PC-3 (cell line): ENCODE data around the gene SPPL2B. TPM values are rescaled to one million over a fixed set of nuclear protein-coding genes. Genes with fewer than 3 reads are reported as not detected.

Source experiments
- ATAC-seq: fragments of 200-7000 bp; cut with Tn5 transposase; 2 replicates; pipeline ENCODE4 v1.9.1; 2020; ENCODE audit warnings: mild to moderate bottlenecking, moderate library complexity
- BruUV-seq: library from RNA; stranded (reverse); fragments of 400-500 nt; replicated peaks from 2 replicates; lab custom pipeline; 2021; lab: Mats Ljungman, UMichigan
- CTCF ChIA-PET: fragments of 300-600 bp; sonication (Branson Sonifier 250); formaldehyde crosslinking; loops from one replicate; lab custom pipeline; 2022; ENCODE audit warnings: antibody characterized with exemption; lab: Charles Lee
- POLR2A ChIA-PET: fragments of 300-600 bp; sonication (Branson Sonifier 250); formaldehyde crosslinking; loops from one replicate; lab custom pipeline; 2022; ENCODE audit warnings: antibody characterized with exemption; ENCODE audit not compliant: unreplicated experiment; lab: Charles Lee
- DNase-seq: peaks from one replicate; pipeline ENCODE4 v3.0.0-alpha.2; 2015
- H2AFZ ChIP-seq: fragments of 300-600 bp; sonication (generic); 2 replicates; pipeline ENCODE4 v1.6.0; 2016; ENCODE audit warnings: antibody characterized with exemption, low read length
- H3F3A ChIP-seq: fragments of 300-600 bp; sonication (generic); one replicate; pipeline ENCODE4 v1.6.0; 2017; ENCODE audit warnings: antibody characterized with exemption, low read length, control low read depth, mild to moderate bottlenecking; ENCODE audit not compliant: unreplicated experiment
- H3K27ac ChIP-seq: fragments of 300-600 bp; sonication (generic); 2 replicates; pipeline ENCODE4 v1.5.1; 2016; ENCODE audit warnings: mild to moderate bottlenecking, low read length
- H3K27me3 ChIP-seq: fragments of 300-600 bp; sonication (generic); 2 replicates; pipeline ENCODE4 v1.6.1; 2016; ENCODE audit warnings: low read length, mixed read lengths
- H3K36me3 ChIP-seq: fragments of 300-600 bp; sonication (generic); 2 replicates; pipeline ENCODE4 v1.6.1; 2016; ENCODE audit warnings: low read depth, mixed run types, low read length, mixed read lengths
- H3K4me1 ChIP-seq: fragments of 300-600 bp; sonication (generic); 2 replicates; pipeline ENCODE4 v1.5.1; 2016; ENCODE audit warnings: low read length; ENCODE audit not compliant: insufficient read depth
- H3K4me2 ChIP-seq: fragments of 300-600 bp; sonication (generic); 2 replicates; pipeline ENCODE4 v1.6.0; 2016; ENCODE audit warnings: low read length
- H3K4me3 ChIP-seq: fragments of 300-600 bp; sonication (generic); 2 replicates; pipeline ENCODE4 v1.5.1; 2016; ENCODE audit warnings: mild to moderate bottlenecking, low read length, mixed read lengths
- H3K79me2 ChIP-seq: fragments of 300-600 bp; sonication (generic); 2 replicates; pipeline ENCODE4 v1.6.1; 2017; ENCODE audit warnings: low read length, mixed read lengths
- H3K9ac ChIP-seq: fragments of 300-600 bp; sonication (generic); 2 replicates; pipeline ENCODE4 v1.6.0; 2016; ENCODE audit warnings: mild to moderate bottlenecking, low read length
- H3K9me2 ChIP-seq: fragments of 300-600 bp; sonication (generic); replicated peaks from 2 replicates; pipeline ENCODE4 v1.6.1; 2016; ENCODE audit warnings: mixed run types, low read length, mixed read lengths
- H3K9me3 ChIP-seq: fragments of 300-600 bp; sonication (generic); 2 replicates; pipeline ENCODE4 v1.6.1; 2016; ENCODE audit warnings: low read length, mixed read lengths
- H4K20me1 ChIP-seq: fragments of 300-600 bp; sonication (generic); 2 replicates; pipeline ENCODE4 v1.6.1; 2016; ENCODE audit warnings: low read length, mixed read lengths
- EZH2 ChIP-seq: fragments of 300-600 bp; sonication (generic); IDR thresholded peaks from one replicate; pipeline ENCODE4 v1.6.1; 2017; ENCODE audit warnings: antibody characterized with exemption, mild to moderate bottlenecking, low read length; ENCODE audit not compliant: unreplicated experiment
- EZH2phosphoT487 ChIP-seq: fragments of 300-600 bp; sonication (generic); IDR thresholded peaks from 2 replicates; pipeline ENCODE4 v1.6.1; 2018; ENCODE audit warnings: mild to moderate bottlenecking, antibody characterized with exemption, low read length, borderline replicate concordance
- intact Hi-C: fragments of 100-400 bp; cut with micrococcal nuclease; formaldehyde crosslinking; loops from 2 replicates; pipeline ENCODE4 v1.9.0; 2023
- total RNA-seq: library from RNA; depleted of rRNA; stranded (reverse); fragments of >200 nt; gene quantifications from 2 replicates; pipeline ENCODE4 v1.2.3, GENCODE V29; 2014
- TF ChIP-seq, protein P1 (sequence below): fragments of 300-600 bp; sonication (generic); conservative IDR thresholded peaks from 2 replicates; pipeline ENCODE4 v1.5.1; 2017; ENCODE audit warnings: antibody characterized with exemption, low read depth, mild to moderate bottlenecking, low read length

Gene SPPL2B
- total RNA-seq, 1 experiment from 2014 or later, result 28.6 TPM

GRCh38 chr19:2382530-2383222, 54.2 kb downstream of the SPPL2B start:
- no peak overlapping the region for H2AFZ ChIP-seq
- H3K4me3 ChIP-seq, result no peak overlapping the region
- no peaks in the 10 kb centered on the region for H3K27me3 ChIP-seq
- no TSS peak for BruUV-seq
- POLR2A ChIA-PET, result no interaction called here
- H3K27ac ChIP-seq, result no peak overlapping the region
- no peak overlapping the region for H3K9ac ChIP-seq
- ATAC-seq (no peak), DNase-seq (no peak)
- intact Hi-C loops, result no loop called here
- H4K20me1 ChIP-seq, result no peaks in the 10 kb centered on the region
- CTCF ChIA-PET, result no interaction called here
- H3K9me2 ChIP-seq, result no peaks in the 10 kb centered on the region
- TF ChIP-seq, protein P1, sequence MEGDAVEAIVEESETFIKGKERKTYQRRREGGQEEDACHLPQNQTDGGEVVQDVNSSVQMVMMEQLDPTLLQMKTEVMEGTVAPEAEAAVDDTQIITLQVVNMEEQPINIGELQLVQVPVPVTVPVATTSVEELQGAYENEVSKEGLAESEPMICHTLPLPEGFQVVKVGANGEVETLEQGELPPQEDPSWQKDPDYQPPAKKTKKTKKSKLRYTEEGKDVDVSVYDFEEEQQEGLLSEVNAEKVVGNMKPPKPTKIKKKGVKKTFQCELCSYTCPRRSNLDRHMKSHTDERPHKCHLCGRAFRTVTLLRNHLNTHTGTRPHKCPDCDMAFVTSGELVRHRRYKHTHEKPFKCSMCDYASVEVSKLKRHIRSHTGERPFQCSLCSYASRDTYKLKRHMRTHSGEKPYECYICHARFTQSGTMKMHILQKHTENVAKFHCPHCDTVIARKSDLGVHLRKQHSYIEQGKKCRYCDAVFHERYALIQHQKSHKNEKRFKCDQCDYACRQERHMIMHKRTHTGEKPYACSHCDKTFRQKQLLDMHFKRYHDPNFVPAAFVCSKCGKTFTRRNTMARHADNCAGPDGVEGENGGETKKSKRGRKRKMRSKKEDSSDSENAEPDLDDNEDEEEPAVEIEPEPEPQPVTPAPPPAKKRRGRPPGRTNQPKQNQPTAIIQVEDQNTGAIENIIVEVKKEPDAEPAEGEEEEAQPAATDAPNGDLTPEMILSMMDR, result no peak
- no peak for TF ChIP-seq EZH2
- H3K79me2 ChIP-seq, result no peaks in the 10 kb centered on the region
- no peaks in the 10 kb centered on the region for H3K9me3 ChIP-seq
- H3K4me2 ChIP-seq, result no peak overlapping the region
- H3K4me1 ChIP-seq, result 0 out of 2 replicates have a peak, but pooled peaks cover 3% of the 10 kb centered on the region
- H3F3A ChIP-seq, result no peaks in the 10 kb centered on the region
- H3K36me3 ChIP-seq, result no peaks in the 10 kb centered on the region

DNA sequence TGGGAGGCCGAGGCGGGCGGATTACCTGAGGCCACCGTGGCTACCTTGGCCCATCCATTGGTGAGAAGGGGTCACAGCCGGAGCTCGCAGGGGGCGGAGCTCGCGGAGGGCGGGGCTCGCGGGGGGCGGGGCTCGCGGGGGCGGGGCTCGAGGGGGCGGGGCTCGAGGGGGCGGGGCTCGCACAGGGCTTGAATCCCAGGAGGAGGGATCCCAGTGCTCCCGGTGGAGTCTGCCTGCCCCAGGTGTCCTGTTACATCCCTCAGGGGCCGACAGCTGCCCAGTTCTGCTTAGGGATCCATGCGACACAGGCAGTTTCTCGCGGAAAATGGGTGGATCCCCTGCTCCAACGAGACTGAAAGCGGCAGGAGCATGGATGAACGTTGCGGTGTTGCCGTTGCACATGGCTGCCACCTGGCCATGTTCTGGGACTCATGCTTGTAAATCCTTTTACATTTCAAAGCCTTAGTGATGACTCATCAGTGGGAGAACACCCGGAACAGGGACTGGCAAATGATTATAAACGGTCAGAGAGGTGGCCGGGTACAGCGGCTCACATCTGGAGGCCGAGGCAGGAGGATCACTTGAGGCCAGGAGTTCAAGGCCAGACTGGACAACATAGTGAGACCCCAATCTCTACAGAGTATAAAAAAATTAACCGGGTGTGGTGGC, 56.7 kb downstream of the SPPL2B start:
- intact Hi-C loops, result no loop called here
- H3K27ac ChIP-seq, result peak overlapping the region; percentile 87
- no TSS peak for BruUV-seq
- DNase-seq (peak; percentile 83), ATAC-seq (peak; percentile 89)
- no peaks in the 10 kb centered on the region for H4K20me1 ChIP-seq
- CTCF ChIA-PET, result interaction anchor here (0.6 kb wide), 1 partner anchor 15 kb away, joined by 4 read pairs; no protein-coding TSS in a partner anchor
- H3F3A ChIP-seq, result no peaks in the 10 kb centered on the region
- H3K9ac ChIP-seq, result peak overlapping the region; percentile 61
- H2AFZ ChIP-seq, result peak overlapping the region; percentile 81
- peak overlapping the region; percentile 80 for H3K4me2 ChIP-seq
- POLR2A ChIA-PET, result interaction anchor here (0.6 kb wide), 1 partner anchor 91 kb away, joined by 5 read pairs; no protein-coding TSS in a partner anchor
- H3K27me3 ChIP-seq, result no peaks in the 10 kb centered on the region
- H3K9me2 ChIP-seq, result no peaks in the 10 kb centered on the region
- H3K4me3 ChIP-seq, result peak overlapping the region; percentile 59
- TF ChIP-seq, protein P1, result no peak
- TF ChIP-seq EZH2, result no peak
- TF ChIP-seq EZH2phosphoT487, result no peak
- no peaks in the 10 kb centered on the region for H3K79me2 ChIP-seq
- H3K4me1 ChIP-seq, result 0 out of 2 replicates have a peak, but pooled peaks cover 3% of the 10 kb centered on the region
- no peaks in the 10 kb centered on the region for H3K36me3 ChIP-seq
- H3K9me3 ChIP-seq, result no peaks in the 10 kb centered on the region
